Left cardiac atrium (tissue), 4 donors: ENCODE data around the gene RPS4Y1. TPM values are rescaled to one million over a fixed set of nuclear protein-coding genes. Genes with fewer than 3 reads are reported as not detected.
A peak's percentile ranks its signal among the peaks of the same experiment; 100 is the strongest.
"Not testable (repeated sequence)": the region's sequence is repeated elsewhere in the genome, so short reads cannot be mapped to it uniquely, and the experiment has no call there.

ENCODE experiments used
- ATAC-seq, 2 donors: fragments of 200-7000 bp; cut with Tn5 transposase; one replicate each; pipeline ENCODE4 v1.9.1; 2020; ENCODE audit warnings: mild to moderate bottlenecking in 2 of 2, moderate library complexity in 2 of 2
- DNase-seq: peaks from one replicate; pipeline ENCODE4 v3.0.0-alpha.2; 2020
- intact Hi-C, 2 donors: fragments of 100-400 bp; cut with DNase I; formaldehyde crosslinking; loops; one replicate each; pipeline versions ENCODE4 v1.14.1 to v1.15.1; 2022 to 2023
- long read RNA-seq: library from polyadenylated mRNA; unstranded; transcript quantifications from one replicate; pipeline ENCODE4 v2.0.0, GENCODE V29; 2021
- total RNA-seq, 2 donors: library from RNA; stranded (reverse); fragmentation: NEBNext Ultra II Directional; extraction: Animal tissue kit (Norgen Biotek cat#: 25700); gene quantifications; one replicate each; pipeline ENCODE4 v1.2.1, GENCODE V29; 2021
- donor health status: DM: no; HTN: yes; CAD: no.
- donor health status: DM: no; HTN: yes; CAD: no; lungs with severe emphysema.
- donor health status: DM: yes; HTN: yes; CAD: no.
- donor health status: Dilated cardiomyopathy.

RPS4Y1 gene
- total RNA-seq: 100 to 1,000 TPM in 1 of 2 donors, not detected in 1; 182 TPM
- long read RNA-seq: 0 reads

- ATAC-seq: peak in 1 of 2 donors; percentile 86
- DNase-seq: no peak
- intact Hi-C loops: no loop called here
Observed at GRCh38 chrY:2841471-2841893, at the start of gene RPS4Y1. Gene RPS4Y1, plus strand, starts transcription at chrY:2841602. Its CDS starts 23 bp downstream, at chrY:2841625.

- DNase-seq (no peak), ATAC-seq (no peak)
- intact Hi-C loops: no loop called here
Observed at GRCh38 chrY:2796977-2797523, 44.4 kb upstream of the RPS4Y1 start.

GRCh38 chrY:2797991-2798390 lies 43.4 kb upstream of the RPS4Y1 start:
- intact Hi-C loops: no loop called here
- ATAC-seq (no peak), DNase-seq (no peak)

DNA sequence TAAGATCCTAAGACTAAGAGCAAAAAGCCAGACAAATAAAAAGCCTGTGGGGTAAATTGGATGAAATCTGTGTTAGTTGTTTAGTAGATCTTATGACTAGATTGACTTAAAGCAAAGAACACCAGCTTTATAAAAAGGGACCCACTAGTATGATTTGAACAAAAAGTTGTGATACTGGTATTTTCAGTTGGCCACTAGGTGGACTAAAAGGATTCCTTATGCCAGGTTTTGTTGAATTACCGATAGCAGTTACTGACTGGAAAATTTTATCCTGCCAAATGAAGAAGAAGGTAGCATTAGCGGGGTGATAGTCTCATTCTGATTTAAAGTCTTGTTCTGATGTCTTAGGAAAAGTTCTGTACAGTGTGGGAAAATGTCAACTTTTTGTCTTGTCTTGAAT lies 41.2 kb upstream of the RPS4Y1 start:
- intact Hi-C loops: no loop called here
- DNase-seq: no peak
- no peak for ATAC-seq

GRCh38 chrY:2817146-2817896 lies 24.1 kb upstream of the RPS4Y1 start:
- not testable (repeated sequence) for DNase-seq, ATAC-seq

DNA sequence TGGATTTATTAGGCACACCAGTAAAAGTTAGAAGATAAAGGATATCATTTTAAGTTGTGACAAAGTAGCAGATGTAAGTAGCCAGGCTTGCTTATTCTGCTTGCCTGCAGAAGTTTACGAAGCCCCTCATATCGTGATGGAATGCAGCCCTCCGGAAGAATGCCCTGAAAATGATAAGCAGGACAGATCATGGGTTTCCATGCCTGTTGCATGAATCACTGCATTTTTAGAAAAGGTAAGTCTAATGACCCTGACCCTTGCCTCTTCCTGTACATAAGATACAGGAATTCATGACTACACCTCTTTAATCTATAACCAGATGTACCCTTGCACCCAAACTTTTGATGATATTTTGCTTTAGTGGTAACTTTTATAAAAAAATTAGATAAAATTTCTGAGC lies 16.9 kb upstream of the RPS4Y1 start:
- DNase-seq (no peak), ATAC-seq (no peak)
- intact Hi-C loops: no loop called here

More at GRCh38 chrY:2817146-2817896, 24.1 kb upstream of the RPS4Y1 start:
- intact Hi-C loops: not testable (repeated sequence)

DNA sequence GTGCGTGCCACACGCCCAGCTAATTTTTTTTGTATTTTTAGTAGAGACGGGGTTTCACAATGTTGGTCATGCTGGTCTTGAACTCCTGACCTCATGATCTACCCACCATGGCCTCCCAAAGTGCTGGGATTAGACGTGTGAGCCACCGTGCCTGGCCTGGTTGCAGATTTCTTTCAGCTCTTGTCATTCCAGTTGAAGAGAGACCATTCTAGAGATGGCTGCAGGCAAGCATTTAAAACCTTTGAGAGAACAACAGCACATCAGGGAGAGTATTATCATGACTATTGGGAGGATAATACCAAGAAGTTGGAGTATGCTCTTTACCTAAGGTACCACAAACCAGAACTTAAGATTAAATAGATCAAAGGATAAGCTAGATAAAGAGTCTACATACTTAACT lies 12.9 kb upstream of the RPS4Y1 start:
- ATAC-seq (no peak), DNase-seq (no peak)
- intact Hi-C loops: no loop called here

- no peak for ATAC-seq
- intact Hi-C loops: no loop called here
- no peak for DNase-seq
Observed at GRCh38 chrY:2835230-2835629, 6.2 kb upstream of the RPS4Y1 start.

DNA sequence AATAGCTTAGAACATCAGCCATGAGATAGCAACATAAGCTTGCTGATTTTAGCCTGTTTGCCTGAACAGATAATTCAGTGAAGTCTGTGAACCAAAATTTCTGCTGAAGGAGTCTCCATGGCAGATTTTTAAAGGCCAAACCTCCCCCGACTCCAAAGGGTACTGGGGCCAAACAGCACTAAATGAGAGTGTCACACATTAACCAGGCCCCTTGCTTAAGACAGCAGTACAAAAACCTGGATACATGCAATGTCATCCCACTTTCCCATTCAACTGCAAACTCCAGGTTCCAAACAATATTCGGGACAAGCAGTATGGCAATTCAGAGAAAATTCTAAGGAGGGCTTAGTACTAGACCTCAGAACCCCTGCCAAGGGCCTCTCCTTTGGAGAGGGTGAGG lies 4.3 kb upstream of the RPS4Y1 start:
- no peak for ATAC-seq
- no peak for DNase-seq
- intact Hi-C loops: no loop called here

GRCh38 chrY:2837932-2838331 lies 3.5 kb upstream of the RPS4Y1 start:
- intact Hi-C loops: no loop called here
- ATAC-seq (no peak), DNase-seq (no peak)

- intact Hi-C loops: no loop called here
- no peak for ATAC-seq
- no peak for DNase-seq
Observed at GRCh38 chrY:2846791-2847190, 5.4 kb downstream of the RPS4Y1 start.

DNA sequence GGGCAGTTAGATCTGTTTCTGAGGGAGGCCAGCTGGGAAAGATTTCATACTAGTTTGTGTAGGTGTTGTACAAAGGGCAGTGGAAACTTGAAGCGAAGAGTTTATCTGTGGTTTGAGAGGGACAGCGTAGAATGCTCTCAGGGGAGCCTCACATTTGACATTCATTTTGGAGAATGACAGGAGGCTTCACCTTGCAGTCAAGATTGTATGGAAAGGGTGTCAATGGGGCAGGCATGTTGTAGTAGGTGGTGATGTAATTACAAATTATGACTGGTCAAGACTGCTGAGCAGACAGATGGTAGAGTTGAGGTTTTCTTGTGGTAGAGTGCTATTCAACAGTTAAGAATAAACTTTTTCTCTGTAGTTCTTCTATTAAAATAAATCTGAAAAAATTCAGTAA lies 7.0 kb downstream of the RPS4Y1 start:
- intact Hi-C loops: no loop called here
- ATAC-seq (no peak), DNase-seq (no peak)

- intact Hi-C loops: no loop called here
Observed at GRCh38 chrY:2849368-2849767, 8.0 kb downstream of the RPS4Y1 start.

GRCh38 chrY:2854145-2854774 lies 12.9 kb downstream of the RPS4Y1 start:
- no peak for DNase-seq
- ATAC-seq: no peak
- intact Hi-C loops: no loop called here

More at GRCh38 chrY:2849368-2849767, 8.0 kb downstream of the RPS4Y1 start:
- ATAC-seq: no peak
- no peak for DNase-seq

DNA sequence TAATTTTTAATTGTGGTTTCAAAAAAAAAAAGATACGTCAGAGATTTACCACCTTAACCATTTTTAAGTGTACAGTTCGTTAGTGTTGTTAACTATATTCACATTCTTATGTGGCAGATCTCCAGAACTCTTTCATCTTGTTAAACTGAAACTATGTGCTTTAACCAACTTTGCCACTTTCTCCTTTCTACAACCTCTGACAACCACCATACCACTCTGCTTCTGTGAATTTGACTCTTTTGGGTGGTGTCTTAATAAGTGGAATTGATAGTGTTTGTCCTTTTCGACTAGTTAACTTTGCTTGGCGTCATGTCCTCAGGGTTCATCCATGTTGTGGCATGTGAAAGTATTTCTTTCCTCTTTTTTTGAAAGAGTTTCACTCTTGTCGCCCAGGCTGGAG lies 15.7 kb downstream of the RPS4Y1 start:
- no peak for DNase-seq
- intact Hi-C loops: no loop called here
- no peak for ATAC-seq

DNA sequence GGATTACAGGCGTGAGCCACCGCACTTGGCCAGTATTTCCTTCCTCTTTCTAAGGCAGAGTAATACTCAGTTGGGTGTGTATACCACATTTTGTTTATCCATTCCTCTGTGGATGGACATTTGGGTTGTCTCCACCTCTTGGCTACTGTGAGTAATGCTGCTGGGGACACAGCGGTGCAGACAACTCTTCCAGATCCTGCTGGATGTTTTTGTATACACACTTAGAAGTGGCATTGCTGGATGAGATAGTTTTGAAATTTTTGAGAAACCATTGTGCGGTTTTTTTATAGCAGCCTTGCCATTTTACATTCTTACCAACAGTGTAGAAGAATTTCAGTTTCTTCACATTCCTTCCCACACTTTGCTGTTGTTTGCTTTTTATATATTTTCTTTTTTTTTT lies 16.3 kb downstream of the RPS4Y1 start:
- intact Hi-C loops: no loop called here
- no peak for ATAC-seq

GRCh38 chrY:2859782-2860181 lies 18.4 kb downstream of the RPS4Y1 start:
- ATAC-seq (no peak), DNase-seq (no peak)
- intact Hi-C loops: no loop called here

More for the DNA sequence above, 16.3 kb downstream of the RPS4Y1 start:
- no peak for DNase-seq

GRCh38 chrY:2860511-2860910 lies 19.1 kb downstream of the RPS4Y1 start:
- DNase-seq (no peak), ATAC-seq (peak in 1 of 2 donors; percentile 79)
- intact Hi-C loops: no loop called here

DNA sequence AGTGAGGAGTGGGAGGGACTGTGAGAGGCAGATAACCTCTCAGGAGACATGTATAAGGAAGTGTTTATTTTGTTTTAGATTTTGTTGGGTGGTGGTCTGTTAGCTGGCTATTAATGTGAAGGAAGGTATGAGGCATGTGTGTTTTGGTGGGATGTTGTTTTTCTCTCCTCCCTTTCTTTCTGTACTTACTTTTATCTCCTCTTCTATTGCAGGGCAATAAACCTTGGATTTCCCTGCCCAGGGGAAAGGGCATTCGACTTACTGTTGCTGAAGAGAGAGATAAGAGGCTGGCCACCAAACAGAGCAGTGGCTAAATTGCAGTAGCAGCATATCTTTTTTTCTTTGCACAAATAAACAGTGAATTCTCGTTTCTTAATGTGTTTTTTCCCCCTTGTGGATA lies 25.2 kb downstream of the RPS4Y1 start:
- no peak for DNase-seq
- intact Hi-C loops: no loop called here
- no peak for ATAC-seq

DNA sequence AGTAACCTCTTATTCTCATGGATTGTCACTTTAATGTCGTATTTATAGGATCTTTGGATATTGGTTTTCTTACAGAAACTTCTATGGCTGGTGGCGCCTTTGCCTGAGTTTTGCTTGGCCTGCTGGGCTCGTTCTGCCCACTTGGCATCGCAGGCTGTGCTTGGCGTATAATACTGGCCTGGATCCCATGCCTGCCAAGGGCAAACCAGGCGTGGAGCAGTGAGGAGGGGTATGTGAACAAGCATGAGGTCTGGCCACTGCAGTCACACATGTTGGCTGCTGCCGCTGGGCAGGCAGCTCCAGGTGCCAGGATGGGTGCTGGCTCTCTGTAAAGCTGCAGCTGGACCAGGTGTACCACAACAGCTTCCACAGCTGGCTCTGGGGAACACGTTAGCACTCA lies 26.1 kb downstream of the RPS4Y1 start:
- intact Hi-C loops: no loop called here
- ATAC-seq (no peak), DNase-seq (no peak)
